GM12872 (cell line): ENCODE results near the gene TSN.

Experiments used
- TF ChIP-seq, protein P1 (sequence below): IDR thresholded peaks from 3 replicates; pipeline ENCODE4 v1.5.1; 2011; ENCODE audit warnings: low read depth, mild to moderate bottlenecking, low read length, moderate library complexity; ENCODE audit not compliant: insufficient read depth

TSN gene

GRCh38 chr2:121793816-121794215 is 38.4 kb downstream of the TSN start:
- TF ChIP-seq, protein P1, sequence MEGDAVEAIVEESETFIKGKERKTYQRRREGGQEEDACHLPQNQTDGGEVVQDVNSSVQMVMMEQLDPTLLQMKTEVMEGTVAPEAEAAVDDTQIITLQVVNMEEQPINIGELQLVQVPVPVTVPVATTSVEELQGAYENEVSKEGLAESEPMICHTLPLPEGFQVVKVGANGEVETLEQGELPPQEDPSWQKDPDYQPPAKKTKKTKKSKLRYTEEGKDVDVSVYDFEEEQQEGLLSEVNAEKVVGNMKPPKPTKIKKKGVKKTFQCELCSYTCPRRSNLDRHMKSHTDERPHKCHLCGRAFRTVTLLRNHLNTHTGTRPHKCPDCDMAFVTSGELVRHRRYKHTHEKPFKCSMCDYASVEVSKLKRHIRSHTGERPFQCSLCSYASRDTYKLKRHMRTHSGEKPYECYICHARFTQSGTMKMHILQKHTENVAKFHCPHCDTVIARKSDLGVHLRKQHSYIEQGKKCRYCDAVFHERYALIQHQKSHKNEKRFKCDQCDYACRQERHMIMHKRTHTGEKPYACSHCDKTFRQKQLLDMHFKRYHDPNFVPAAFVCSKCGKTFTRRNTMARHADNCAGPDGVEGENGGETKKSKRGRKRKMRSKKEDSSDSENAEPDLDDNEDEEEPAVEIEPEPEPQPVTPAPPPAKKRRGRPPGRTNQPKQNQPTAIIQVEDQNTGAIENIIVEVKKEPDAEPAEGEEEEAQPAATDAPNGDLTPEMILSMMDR = no peak

GRCh38 chr2:121794233-121794632 is 38.8 kb downstream of the TSN start:
- TF ChIP-seq, protein P1 = no peak

- TF ChIP-seq, protein P1 = no peak
These were observed 40.8 kb downstream of the TSN start for GRCh38 chr2:121796239-121796638.

DNA sequence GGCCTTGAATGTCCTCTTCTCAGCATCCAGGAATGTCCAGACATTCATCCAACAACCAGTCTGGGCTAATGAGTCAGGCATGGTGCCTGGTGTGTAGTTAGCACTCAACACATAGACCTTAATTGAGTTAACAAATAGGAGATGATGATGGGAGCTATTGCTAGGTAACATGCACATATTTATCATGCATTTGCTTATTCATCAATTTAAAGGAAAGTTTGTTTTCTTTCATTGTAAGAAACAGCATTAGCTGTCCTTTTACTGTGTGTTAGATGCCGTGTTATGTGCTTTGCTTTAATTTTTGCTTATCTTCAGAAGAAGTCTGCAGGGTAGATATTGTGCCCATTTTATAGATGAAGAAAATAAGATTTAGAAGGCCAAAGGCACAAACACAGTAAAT is 43.2 kb downstream of the TSN start:
- TF ChIP-seq, protein P1 = no peak

GRCh38 chr2:121801916-121802315 is 46.5 kb downstream of the TSN start:
- TF ChIP-seq, protein P1 = no peak

DNA sequence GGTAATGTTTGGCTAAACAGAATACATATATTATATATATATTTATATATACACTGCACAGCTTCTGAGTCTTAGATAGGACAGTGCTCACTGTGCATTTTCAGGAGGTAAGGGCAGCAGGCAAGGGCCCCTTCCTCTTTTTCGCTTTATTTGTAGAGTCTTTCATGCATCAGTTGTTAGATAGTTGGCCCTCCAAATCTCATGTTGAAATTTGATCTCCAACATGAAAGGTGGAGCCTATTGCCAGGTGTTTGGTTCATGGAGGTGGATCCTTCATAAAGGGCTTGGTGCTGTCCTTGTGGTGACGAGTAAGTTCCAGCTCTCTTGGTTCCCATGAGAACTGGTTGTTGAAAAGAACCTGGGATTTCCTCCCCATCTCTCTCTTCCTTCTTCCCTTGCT is 48.1 kb downstream of the TSN start:
- TF ChIP-seq, protein P1 = no peak

GRCh38 chr2:121804340-121804739 is 48.9 kb downstream of the TSN start:
- TF ChIP-seq, protein P1 = no peak
